ENCODE results near the gene TRIO. TPM values are rescaled to one million over a fixed set of nuclear protein-coding genes. Genes with fewer than 3 reads are reported as not detected.

Gene TRIO
- polyA plus RNA-seq, 3 donors = 10.3 to 63.1 (median 34.5) TPM

- 81 to 92% (median 86%) methylated on average over 3 of the region's 3 CpGs for WGBS, 3 donors
- no peak overlapping the region for H3K27ac ChIP-seq (ENCODE audit: low read depth, low read length)
Measured at GRCh38 chr5:14157493-14157782, 14.3 kb downstream of the TRIO start.

GRCh38 chr5:14158890-14159666, 15.9 kb downstream of the TRIO start:
- no peak overlapping the region for H3K27ac ChIP-seq (ENCODE audit: low read depth, low read length)
- WGBS, 3 donors = 89 to 94% (median 94%) methylated on average over 11 of the region's 11 CpGs

GRCh38 chr5:14161825-14162556, 18.8 kb downstream of the TRIO start:
- no peak overlapping the region for H3K27ac ChIP-seq (ENCODE audit: low read depth, low read length)
- 76 to 80% (median 76%) methylated on average over 7 of the region's 7 CpGs for WGBS, 3 donors

- WGBS, 3 donors = 89 to 95% (median 90%) methylated on average over 7 of the region's 7 CpGs
Measured at GRCh38 chr5:14164164-14165163, 21.3 kb downstream of the TRIO start.

GRCh38 chr5:14165375-14166106, 22.4 kb downstream of the TRIO start:
- H3K27ac ChIP-seq (ENCODE audit: low read depth, low read length) = no peak overlapping the region
- WGBS, 3 donors = 80 to 92% (median 83%) methylated on average over 9 of the region's 9 CpGs

More at GRCh38 chr5:14164164-14165163, 21.3 kb downstream of the TRIO start:
- H3K27ac ChIP-seq (ENCODE audit: low read depth, low read length) = no peak overlapping the region

- WGBS, 3 donors = 71 to 86% (median 74%) methylated on average over 8 of the region's 8 CpGs
- H3K27ac ChIP-seq (ENCODE audit: low read depth, low read length) = no peak overlapping the region
Measured at GRCh38 chr5:14166437-14166836, 23.3 kb downstream of the TRIO start.

GRCh38 chr5:14167211-14167845, 24.2 kb downstream of the TRIO start:
- 55 to 85% (median 71%) methylated on average over 5 of the region's 5 CpGs for WGBS, 3 donors

GRCh38 chr5:14168144-14168792, 25.1 kb downstream of the TRIO start:
- 53 to 62% (median 59%) methylated on average over 6 of the region's 6 CpGs for WGBS, 3 donors

More at GRCh38 chr5:14167211-14167845, 24.2 kb downstream of the TRIO start:
- H3K27ac ChIP-seq (ENCODE audit: low read depth, low read length) = no peak overlapping the region

GRCh38 chr5:14168793-14169262, 25.7 kb downstream of the TRIO start:
- 75 to 89% (median 81%) methylated on average over 7 of the region's 7 CpGs for WGBS, 3 donors
- H3K27ac ChIP-seq (ENCODE audit: low read depth, low read length) = no peak overlapping the region

More at GRCh38 chr5:14168144-14168792, 25.1 kb downstream of the TRIO start:
- no peak overlapping the region for H3K27ac ChIP-seq (ENCODE audit: low read depth, low read length)

- 59 to 89% (median 61%) methylated on average over 4 of the region's 4 CpGs for WGBS, 3 donors
- no peak overlapping the region for H3K27ac ChIP-seq (ENCODE audit: low read depth, low read length)
Measured at GRCh38 chr5:14171046-14171445, 27.9 kb downstream of the TRIO start.

GRCh38 chr5:14171621-14172020, 28.5 kb downstream of the TRIO start:
- 30 to 60% (median 31%) methylated on average over 3 of the region's 3 CpGs for WGBS, 3 donors
- H3K27ac ChIP-seq (ENCODE audit: low read depth, low read length) = no peak overlapping the region

- WGBS, 3 donors = 76 to 85% (median 80%) methylated on average over 5 of the region's 5 CpGs
- H3K27ac ChIP-seq (ENCODE audit: low read depth, low read length) = no peak overlapping the region
Measured at GRCh38 chr5:14172149-14172795, 29.1 kb downstream of the TRIO start.

GRCh38 chr5:14173377-14174229, 30.5 kb downstream of the TRIO start:
- no peak overlapping the region for H3K27ac ChIP-seq (ENCODE audit: low read depth, low read length)
- 75 to 84% (median 76%) methylated on average over 15 of the region's 15 CpGs for WGBS, 3 donors

- WGBS, 3 donors = 31 to 65% (median 35%) methylated on average over 8 of the region's 8 CpGs
- no peak overlapping the region for H3K27ac ChIP-seq (ENCODE audit: low read depth, low read length)
Measured at GRCh38 chr5:14174230-14174636, 31.1 kb downstream of the TRIO start.

GRCh38 chr5:14175381-14175780, 32.2 kb downstream of the TRIO start:
- no peak overlapping the region for H3K27ac ChIP-seq (ENCODE audit: low read depth, low read length)
- WGBS, 3 donors = 88 to 90% (median 88%) methylated on average over 1 of the region's 1 CpG

- WGBS, 3 donors = 84 to 92% (median 90%) methylated on average over 2 of the region's 2 CpGs
- no peak overlapping the region for H3K27ac ChIP-seq (ENCODE audit: low read depth, low read length)
Measured at GRCh38 chr5:14176888-14177287, 33.7 kb downstream of the TRIO start.
